ENCODE results near the gene HES1. TPM values are rescaled to one million over a fixed set of nuclear protein-coding genes. Genes with fewer than 3 reads are reported as not detected.

Gene HES1
- total and polyA plus RNA-seq, 9 of the 15 experiments (the other 6 are each of a cell fraction or from before 2014, with no cell fraction given), result 3.4 to 37.0 (median 19.3) TPM

GRCh38 chr3:194134231-194134756 lies 1.7 kb upstream of the HES1 start:
- peaks cover 19 to 42% of the 10 kb centered on the region in 2 experiments for H3K4me1 ChIP-seq (replicated peaks in 1 of 2; ENCODE audit: control insufficient read depth in 2 of 2, insufficient read depth in 2 of 2, low read length in 2 of 2)
- TF ChIP-seq GTF2F1 (IDR thresholded peaks at IDR 0.05; ENCODE audit: low read depth, low read length), result no peak
- no peak for TF ChIP-seq E2F1 (CRISPR knock-in tag; IDR thresholded peaks at IDR 0.05)
- no peak for TF ChIP-seq STAT5B (CRISPR knock-in tag; IDR thresholded peaks at IDR 0.05)
- no peak for TF ChIP-seq PRMT5 (CRISPR knock-in tag; IDR thresholded peaks at IDR 0.05)
- no peak for TF ChIP-seq XRCC3 (IDR thresholded peaks at IDR 0.05)
- no peak for TF ChIP-seq RBM14 (IDR thresholded peaks at IDR 0.05; ENCODE audit: borderline replicate concordance, insufficient read depth, low read depth, low read length)
- TF ChIP-seq SMAD2 (IDR thresholded peaks at IDR 0.05; ENCODE audit: low read depth, low read length), result no peak
- peak in 1 of 2 experiments; percentile 59; a peak in 1 of 4 replicates for TF ChIP-seq ZMIZ1 (IDR thresholded peaks at IDR 0.05; ENCODE audit: low read depth in 2 of 2, low read length in 2 of 2)
- TF ChIP-seq ZNF766 (CRISPR knock-in tag; conservative IDR thresholded peaks at IDR 0.05), result peak; percentile 46; the same call in 1 of the 2 replicates
- peak; percentile 10 for TF ChIP-seq RBM25 (IDR thresholded peaks at IDR 0.05; ENCODE audit: low read depth, low read length, severe bottlenecking)
- TF ChIP-seq JUN (IDR thresholded peaks at IDR 0.05; ENCODE audit: borderline replicate concordance, low read depth, low read length), result no peak
- no peak for TF ChIP-seq JUN (CRISPR knock-in tag; IDR thresholded peaks at IDR 0.05; ENCODE audit: borderline replicate concordance)
- peak; percentile 7; the same call in 1 of the 2 replicates for TF ChIP-seq RNF2 (IDR thresholded peaks at IDR 0.05)
- peak; percentile 14 for TF ChIP-seq FUS (optimal IDR thresholded peaks at IDR 0.05; ENCODE audit: low read depth, low read length)
- TF ChIP-seq SLC30A9 (CRISPR knock-in tag; IDR thresholded peaks at IDR 0.05), result no peak
- TF ChIP-seq KAT7 (CRISPR knock-in tag; IDR thresholded peaks at IDR 0.05; ENCODE audit: borderline replicate concordance), result no peak; the same call in 1 of the 2 replicates
- peak; percentile 77 for TF ChIP-seq POLR2G (IDR thresholded peaks at IDR 0.05; ENCODE audit: low read depth, low read length)
- no peak for TF ChIP-seq MTF1 (CRISPR knock-in tag; IDR thresholded peaks at IDR 0.05; ENCODE audit: borderline replicate concordance)
- peak; percentile 76; the same call in 1 of the 2 replicates for TF ChIP-seq GATAD2B (IDR thresholded peaks at IDR 0.05; ENCODE audit: borderline replicate concordance)
- TF ChIP-seq POLR2A (conservative IDR thresholded peaks at IDR 0.05), result no peak; the same call in 1 of the 2 replicates

More at GRCh38 chr3:194134231-194134756, 1.7 kb upstream of the HES1 start:
- FAIRE-seq, result no peak
- peak; percentile 12 for ATAC-seq
- WGBS (ENCODE audit: insufficient coverage, low coverage, missing lambda C conversion rate), result under 1% methylated on average over 38 of the region's 71 CpGs
- Histone ChIP-seq H4K20me1 (replicated peaks; ENCODE audit: control insufficient read depth, insufficient read depth, low read length) (no peaks in the 10 kb centered on the region), H3K27ac (ENCODE audit: extremely low read depth, low read depth, low read length) (peak overlapping the region; percentile 85), H2AFZ (ENCODE audit: low read depth, low read length) (peak overlapping the region; percentile 87), H3K4me3 (peak overlapping the region; percentile 56), H3K9ac (ENCODE audit: insufficient read depth in 1 of 2, low read depth in 2 of 2, low read length in 2 of 2) (peak overlapping the region; percentile 72 to 93), H3K4me2 (ENCODE audit: insufficient read depth, low read length) (peak overlapping the region; percentile 78), H3K27me3 (ENCODE audit: control insufficient read depth in 2 of 2, insufficient read depth in 2 of 2, low read length in 2 of 2) (no peaks in the 10 kb centered on the region), H3K79me2 (ENCODE audit: control insufficient read depth, insufficient read depth, low read length) (peaks cover 35% of the 10 kb centered on the region), H3K9me3 (replicated peaks; ENCODE audit: control insufficient read depth, insufficient read depth, low read depth, low read length) (no peaks in the 10 kb centered on the region), H3K9me1 (ENCODE audit: control insufficient read depth, insufficient read depth, low read length) (peaks cover 4% of the 10 kb centered on the region), H3K36me3 (ENCODE audit: control insufficient read depth, insufficient read depth, low read length) (peaks cover 11% of the 10 kb centered on the region; the same call in 1 of the 3 replicates)
- peak in 3 of 4 experiments; percentile 72 to 75 (median 75) for DNase-seq (ENCODE audit: extremely low read depth in 1 of 4, low spot score in 3 of 4)
- no TSS peak for BruUV-seq (replicated peaks)
- intact Hi-C loops (cut with micrococcal nuclease) (loop anchor here (2.0 to 10.0 kb wide), 2 partner anchors 159 to 291 kb away; no protein-coding TSS in a partner anchor), in situ Hi-C loops (cut with MboI) (no loop called here)
- CTCF ChIA-PET (ENCODE audit: low intra/inter-chr PET ratio), result no interaction called here
- POLR2A ChIA-PET, result interaction anchor here (0.5 to 5.3 kb wide), 15 partner anchors 9 to 438 kb away, joined by 3 to 21 read pairs (median 5); no protein-coding TSS in a partner anchor
